SIG-M5 treated with dmso at 0.1 percent for 504 hours (cell line): ENCODE data around the gene CDK11B.
A peak's percentile ranks its signal among the peaks of the same experiment; 100 is the strongest.

Experiments used
- DNase-seq: peaks from one replicate; lab custom pipeline; 2025; ENCODE audit not compliant: unreplicated experiment; lab: John Stamatoyannopoulos, UW

CDK11B gene

DNA sequence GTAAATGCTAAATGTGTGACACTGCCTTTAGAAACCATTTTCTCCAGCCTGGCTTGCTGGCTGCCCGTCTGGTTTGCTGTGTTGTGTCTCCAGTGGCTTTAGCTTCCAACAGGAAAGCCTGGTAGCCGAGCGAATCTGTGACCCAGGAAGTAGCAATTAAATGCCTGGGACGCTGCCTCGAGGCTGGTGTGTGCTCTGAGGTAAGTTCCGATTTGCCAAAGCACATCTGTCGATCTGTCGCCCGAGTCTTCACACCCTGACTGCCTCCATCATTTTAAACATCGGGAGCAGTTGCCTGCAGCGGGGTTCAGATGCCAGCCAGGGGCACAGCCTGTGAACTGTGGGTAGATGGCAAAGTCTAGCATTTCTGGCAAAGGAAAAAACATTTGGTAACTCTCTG lies 41.3 kb downstream of the CDK11B start:
- no peak for DNase-seq

DNA sequence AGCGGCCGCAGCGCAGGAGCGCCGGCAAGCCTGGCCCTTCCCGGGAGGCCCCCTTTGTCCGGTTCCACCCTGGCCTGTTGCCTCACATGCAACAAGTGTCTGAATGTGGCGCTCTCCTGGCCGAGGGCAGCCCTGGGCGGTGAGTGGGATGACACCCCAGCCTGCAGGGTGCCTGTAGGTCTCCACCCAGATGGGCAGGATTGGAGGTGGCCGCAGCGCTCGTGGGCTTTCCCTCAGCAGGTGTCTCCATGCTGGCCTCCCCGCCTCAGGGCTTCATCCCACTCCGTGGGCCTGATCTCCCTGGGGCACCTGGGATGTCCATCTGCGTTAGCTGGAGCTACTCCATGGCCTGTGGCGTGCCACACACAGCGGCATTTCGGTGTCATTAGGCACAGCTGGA lies 42.0 kb downstream of the CDK11B start:
- no peak for DNase-seq

DNA sequence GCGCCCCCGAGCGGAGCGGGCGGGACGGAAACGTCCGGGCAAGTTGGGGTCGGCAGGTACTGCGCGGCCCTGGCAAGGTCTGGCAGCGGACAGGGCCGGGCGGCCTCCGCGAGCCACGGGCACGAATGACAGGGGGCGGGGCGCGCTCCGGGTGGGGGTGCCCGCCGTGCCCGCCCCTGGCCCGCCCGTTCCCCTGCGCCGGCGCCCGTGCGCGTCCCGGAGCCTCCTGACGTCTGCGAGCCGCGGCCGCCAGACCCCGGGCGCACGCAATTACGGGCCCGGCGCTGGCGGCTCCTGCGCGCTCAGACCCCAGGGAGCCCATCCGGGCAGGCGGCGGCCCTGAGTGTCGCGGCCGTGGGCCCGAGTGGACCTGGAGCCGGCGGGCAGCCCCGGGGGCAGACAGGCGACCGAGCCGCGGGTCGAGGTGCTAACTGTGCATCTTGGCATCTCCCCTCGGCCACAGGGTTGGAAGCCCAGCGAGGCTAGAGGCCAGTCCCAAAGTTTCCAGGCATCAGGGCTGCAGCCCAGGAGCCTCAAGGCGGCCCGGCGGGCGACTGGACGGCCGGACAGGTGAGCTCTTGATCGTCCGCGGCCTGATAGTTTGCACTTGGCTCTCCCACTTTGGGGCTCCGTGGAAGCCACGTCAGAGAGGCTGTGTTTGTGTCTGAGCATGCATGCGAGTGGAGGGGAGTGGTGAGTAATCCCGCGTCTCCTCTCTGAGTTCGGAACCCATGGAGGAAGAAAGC lies 42.6 kb downstream of the CDK11B start:
- no peak for DNase-seq

DNA sequence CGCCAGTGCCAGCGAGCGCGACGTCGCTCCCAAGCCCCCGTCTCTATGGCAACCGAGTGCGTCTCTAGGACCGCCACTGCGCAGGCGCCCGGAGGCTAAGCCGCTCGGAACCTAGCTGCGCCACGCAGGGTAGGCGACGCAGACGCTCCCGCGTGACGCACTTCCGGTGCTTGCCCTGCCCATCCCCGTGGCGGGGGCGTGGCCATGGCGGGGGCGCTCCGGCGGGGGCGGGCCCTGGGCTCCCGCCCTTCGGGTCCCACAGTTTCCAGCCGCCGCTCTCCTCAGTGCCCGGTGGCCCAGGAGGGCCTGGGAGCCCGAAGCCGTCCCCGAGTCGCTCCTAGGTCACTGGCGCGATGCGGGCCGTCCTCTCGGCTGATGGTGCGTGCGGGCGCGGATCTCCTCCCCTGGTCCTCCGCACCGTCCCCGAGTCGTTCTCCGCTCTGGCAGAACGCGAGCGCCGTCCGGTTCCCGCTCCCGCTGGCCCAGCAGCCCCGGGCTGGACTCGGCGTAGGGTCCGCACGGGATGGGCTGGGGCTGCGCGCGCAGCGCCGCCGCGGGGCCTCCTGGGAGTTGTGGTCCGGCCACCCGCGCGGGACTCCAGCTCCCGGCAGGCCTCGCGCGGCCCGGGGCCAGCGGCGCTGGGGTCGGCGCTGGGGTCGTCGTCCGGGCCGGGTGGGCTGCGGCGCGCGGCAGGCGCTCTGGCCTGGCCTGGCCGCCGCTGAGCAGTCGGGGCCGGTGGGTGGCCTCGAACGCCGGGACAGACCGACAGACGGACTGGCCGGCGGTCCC lies 43.4 kb downstream of the CDK11B start, which contains the start of gene MIB2:
TSS of gene MIB2 (plus strand) at position 245 of the 789 bp plus-strand sequence. CDS start 7,953 bp downstream, outside the sequence.
- DNase-seq: peak; percentile 93

DNA sequence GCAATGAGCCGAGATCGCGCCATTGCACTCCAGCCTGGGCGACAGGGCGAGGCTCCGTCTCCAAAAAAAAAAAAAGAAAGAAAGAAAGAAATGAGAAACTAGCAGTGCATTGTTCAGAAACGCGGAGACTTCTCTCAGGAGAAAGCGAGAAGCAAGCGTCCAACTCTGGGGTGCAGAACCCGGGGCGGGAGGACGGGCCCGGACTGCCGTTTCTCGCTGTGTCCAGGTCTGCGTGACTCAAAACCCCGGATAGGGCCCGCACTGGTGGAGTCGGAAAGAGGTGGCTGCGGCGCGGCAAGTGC lies 43.9 kb downstream of the CDK11B start:
- no peak for DNase-seq

DNA sequence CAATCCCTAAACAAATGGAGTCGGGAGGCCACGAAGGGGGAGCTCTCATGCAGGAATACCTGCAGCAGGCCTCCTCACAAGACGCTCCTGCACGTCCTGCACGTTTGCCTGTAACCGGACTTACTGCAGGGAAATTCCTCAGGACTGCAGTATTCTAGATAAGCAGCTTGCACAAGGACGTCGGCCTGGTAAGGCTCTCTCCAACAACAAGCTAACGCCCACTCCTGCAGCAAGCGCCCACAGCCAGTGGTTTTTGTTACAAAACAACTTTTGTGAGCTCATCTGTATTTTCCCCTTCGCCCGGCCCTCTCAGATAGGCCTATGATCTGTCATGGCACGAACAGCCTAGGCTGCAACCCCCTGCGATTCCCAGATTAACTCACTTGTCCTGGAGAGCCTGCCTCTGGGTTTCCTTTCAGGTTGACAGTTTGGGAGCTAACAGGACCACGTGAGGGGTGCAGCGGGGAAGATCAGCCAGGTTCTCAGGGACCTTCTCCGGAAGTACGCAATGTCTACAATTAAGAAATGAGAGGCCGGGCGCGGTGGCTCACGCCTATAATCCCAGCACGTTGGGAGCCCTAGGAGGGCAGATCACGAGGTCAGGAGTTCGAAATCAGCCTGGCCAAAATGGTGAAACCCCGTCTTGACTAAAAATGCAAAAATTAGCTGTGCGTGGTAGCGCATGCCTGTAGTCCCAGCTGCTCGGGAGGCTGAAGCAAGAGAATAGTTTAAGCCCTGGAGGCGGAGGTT lies 44.4 kb downstream of the CDK11B start:
- peak; percentile 91 for DNase-seq

DNA sequence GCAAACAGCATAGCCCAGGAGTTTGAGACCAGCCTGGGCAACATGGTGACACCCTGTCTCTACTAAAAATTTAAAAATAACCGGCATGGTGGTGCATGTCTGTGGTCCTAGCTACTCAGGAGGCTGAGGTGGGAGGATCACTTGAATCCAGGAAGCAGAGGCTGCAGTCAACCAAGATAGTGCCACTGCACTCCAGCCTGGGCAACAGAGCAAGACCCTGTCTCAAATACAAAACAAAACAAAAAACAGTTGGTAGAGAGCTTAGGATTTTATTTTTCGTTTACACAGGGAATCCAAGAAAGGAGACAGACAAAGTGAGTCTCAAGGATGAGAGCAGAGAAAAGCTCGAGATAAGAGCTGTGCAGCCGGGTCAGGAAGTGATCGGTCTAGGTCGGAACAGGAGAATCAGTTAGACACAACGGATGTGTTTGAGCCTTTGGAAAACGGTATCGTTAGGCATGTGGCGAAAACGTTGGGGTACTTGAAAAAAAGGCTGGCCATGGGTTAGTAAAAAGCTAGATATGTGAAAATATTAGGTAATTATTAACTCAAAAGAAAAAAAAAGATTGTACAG lies 45.2 kb downstream of the CDK11B start:
- DNase-seq: no peak

DNA sequence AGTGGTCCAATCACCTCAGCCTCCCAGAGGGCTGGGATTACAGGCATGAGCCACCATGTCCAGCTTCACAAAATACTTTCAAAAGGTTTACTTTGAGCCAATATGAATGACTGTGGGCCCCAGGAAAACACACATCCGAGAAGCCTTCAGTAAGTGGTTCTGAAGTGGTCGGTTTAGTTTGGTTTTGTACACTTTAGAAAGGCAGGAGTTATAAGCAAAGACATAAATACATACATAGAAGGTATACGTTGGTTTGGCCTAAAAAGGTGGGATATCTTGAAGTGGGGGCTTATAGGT lies 46.8 kb downstream of the CDK11B start:
- DNase-seq: no peak

DNA sequence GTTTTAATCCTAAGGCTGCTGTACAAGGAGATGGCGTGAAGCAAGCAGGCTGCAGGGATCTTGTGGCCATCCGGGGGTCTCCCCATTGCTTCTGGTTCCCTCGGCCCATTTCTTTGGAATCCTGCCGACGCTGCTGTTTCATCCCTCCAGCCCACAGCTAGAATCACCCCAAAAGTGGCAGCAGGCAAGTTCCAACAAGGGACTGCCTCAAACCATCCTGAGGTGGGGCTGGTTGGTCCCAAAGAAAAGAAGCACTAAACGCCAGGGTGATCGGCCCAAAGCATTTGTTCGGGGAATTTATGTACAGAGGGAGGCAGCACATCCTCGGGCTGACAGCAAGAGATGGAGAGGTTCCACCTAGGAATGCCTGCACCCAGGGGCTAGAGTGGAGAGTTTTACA lies 48.0 kb downstream of the CDK11B start:
- DNase-seq: no peak

DNA sequence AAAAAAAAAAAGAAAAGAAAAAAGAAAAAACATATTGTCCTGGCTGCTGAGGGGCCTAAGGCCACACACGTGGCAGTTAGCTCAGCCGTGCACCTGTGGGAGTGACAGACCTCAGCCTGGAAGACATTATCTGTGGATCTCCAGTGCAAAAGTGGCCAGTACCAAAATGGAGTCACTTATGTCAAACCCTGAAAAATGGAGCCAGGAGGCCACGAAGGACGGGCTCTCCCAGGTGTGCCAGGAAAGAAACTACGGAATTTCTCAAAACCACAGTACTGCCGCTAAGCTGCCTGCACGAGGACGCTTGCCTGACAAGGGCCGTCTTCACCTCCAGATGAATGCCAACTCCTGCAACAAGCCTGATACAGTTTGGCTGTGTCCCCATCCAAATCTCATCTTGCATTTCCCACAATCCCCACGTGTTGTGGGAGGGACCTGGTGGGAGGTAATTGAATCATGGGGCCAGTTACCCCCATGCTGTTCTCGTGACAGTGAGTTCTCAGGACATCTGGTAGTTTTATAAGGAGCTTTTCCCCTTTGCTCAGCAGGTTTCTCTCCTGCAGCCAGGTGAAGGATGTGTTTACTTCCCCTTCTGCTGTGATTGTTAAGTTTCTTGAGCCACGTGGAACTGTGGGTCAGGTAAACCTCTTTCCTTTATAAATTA lies 48.9 kb downstream of the CDK11B start:
- DNase-seq: no peak

DNA sequence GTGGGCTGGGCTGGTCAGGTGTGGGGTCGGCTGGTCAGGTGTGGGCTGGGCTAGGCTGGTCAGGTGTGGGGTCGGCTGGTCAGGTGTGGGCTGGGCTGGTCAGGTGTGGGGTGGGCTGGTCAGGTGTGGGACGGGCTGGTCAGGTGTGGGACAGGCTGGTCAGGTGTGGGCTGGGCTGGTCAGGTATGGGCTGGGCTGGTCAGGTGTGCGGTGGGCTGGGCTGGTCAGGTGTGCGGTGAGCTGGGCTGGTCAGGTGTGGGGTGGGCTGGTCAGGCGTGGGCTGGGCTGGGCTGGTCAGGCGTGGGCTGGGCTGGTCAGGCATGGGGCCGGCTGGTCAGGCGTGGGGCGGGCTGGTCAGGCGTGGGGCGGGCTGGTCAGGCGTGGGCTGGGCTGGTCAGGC lies 52.6 kb downstream of the CDK11B start:
- DNase-seq: no peak

DNA sequence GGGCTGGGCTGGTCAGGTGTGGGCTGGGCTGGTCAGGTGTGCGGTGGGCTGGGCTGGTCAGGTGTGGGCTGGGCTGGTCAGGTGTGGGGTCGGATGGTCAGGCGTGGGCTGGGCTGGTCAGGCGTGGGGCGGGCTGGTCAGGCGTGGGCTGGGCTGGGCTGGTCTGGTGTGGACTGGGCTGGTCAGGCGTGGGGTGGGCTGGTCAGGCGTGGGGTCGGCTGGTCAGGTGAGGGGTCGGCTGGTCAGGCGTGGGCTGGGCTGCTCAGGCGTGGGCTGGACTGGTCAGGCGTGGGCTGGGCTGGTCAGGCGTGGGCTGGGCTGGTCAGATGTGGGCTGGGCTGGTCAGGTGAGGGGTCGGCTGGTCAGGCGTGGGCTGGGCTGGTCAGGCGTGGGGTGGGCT lies 53.1 kb downstream of the CDK11B start:
- no peak for DNase-seq

DNA sequence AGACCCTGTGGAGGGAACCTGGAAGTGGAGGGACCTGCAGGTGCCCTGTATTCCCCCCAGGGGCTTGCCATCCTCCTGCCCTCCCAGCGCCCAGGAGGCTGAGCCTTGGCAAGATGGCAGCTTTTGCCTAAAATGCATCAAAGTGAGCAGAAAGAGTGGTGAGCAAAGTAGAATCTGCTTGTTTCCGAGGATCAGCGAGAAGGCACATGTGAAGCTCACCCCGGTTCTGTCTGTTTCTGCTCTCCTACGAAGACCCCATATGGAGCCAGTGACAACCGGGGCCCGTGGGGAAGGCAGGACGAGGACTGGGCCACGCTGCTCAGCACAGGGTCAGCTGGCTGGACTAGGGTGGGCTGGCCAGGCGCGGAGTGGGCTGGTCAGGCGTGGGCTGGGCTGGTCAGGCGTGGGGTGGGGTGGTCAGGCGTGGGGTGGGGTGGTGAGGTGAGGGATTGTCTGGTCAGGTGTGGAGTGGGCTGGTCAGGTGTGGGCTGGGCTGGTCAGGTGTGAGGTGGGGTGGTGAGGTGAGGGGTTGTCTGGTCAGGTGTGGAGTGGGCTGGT lies 53.7 kb downstream of the CDK11B start:
- no peak for DNase-seq

DNA sequence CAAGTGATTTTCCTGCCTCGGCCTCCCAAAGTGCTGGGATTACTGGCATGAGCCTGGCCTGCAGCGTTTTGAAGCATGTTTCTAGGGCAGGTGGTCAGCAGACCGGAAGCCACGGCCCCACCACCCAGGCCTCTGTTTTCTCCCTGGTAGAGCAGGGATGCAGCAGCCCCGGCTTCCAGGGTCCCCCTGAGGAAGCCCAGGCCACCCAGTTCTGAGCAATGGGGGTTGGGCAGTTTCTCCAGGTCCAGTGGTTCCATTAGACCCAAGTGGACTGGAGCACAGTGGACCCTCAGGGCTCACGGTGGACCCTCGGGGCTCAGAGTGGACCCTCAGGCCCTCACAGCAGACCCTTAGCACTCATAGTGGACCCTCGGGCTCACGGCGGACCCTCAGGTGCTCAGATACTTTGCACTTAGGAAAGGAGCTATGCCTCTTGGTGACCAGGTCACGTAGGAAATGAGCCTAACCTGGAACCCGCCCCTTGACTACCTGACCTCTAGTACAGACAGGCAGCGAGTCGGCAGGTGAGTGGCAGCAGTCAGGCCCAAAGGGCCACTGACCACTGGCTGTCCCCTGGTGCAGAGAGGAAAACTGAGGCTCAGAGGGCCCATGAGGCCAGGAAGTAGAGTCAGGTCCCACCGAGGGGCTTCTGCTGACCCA lies 54.3 kb downstream of the CDK11B start:
- DNase-seq: no peak

DNA sequence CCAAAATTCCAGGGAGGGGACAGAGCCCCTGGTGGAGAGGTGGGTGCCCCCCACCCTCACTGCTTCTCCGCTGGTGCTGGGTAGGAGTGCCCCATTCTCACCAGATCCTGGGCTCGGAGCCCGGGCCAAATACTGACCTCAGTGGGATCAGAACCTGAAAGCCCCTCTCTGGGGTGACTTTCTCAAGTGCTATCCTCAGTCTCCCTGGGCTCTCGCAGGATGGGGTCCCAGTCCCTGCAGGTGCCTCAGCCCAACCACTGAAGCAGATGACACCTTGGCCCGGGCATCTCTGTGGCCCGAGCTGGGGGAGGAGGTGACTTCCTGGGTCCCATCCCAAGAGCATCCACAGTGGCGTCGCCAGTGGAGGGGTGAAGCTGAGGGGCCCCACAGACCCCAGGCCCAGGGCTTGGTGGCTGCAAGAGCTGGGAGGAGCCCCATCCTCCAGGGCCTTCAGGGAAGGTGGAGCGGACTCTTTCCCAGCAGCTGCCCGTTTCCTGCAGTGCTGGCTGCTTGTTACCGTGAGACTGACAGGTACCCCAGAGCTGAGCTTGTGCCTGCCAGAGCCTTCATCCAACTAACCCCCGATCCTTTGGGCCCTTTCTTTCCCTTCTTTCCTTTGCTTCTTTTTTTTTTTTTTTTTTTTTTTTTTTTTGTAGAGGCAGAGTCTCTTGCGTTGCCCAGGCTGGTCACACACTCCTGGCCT lies 55.0 kb downstream of the CDK11B start:
- DNase-seq: no peak

DNA sequence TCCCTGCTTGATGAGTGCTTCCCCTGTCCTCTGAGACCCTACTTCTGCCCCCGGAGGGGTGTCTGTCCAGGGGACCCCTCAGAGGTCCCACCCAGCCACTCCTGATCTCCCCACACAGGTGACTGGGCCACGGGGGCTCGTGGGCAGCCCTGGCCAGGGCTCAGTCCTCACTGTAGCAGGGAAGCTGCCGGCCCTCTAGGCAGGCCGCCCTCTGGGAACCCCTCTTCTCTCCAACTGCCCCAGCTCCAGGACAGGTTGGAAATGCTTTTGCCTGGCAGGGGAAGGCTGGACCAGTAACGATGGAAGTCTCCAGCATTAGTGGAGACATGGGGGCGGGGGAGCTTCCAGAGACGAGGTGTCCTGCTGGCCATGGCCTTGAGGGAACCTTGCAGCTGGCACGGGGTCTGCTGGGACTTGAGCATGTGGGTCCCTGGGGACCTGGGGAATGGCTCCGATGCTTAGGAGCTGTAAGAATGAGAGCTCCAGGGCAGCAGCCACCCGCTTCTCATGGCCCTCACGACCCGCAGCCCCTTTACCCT lies 55.8 kb downstream of the CDK11B start:
- no peak for DNase-seq

DNA sequence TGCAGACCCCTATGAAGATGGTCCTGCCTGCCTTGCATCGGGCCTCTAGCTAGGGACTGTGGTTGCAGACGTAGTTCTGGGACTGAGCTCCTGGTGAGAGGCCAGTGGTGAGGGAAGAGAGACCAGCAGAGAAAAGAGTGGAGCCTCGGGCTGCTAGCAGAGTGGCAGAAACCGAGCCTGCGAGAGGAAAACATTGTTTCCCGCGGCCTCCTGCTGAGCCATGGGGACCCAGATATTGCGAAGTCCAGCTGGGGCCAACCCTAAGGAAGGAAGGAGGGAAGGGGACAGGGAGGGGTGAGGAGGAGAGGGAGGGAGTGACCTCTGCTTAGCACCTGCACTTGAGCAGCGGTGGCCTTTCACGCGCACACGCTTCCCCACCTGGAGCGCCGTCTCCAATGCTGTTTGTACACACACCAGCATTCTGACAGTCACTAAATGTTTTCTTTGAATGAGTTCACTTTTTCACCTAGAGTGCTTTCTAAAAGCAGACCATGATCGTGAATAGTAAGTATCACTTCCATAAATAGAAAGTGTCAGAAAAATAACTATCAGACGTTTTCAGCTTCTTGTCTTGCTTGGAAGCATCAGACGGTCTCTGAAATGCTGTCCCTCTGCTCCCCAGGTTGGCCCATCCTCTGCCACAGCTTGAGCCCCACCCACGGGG lies 56.4 kb downstream of the CDK11B start:
- no peak for DNase-seq

DNA sequence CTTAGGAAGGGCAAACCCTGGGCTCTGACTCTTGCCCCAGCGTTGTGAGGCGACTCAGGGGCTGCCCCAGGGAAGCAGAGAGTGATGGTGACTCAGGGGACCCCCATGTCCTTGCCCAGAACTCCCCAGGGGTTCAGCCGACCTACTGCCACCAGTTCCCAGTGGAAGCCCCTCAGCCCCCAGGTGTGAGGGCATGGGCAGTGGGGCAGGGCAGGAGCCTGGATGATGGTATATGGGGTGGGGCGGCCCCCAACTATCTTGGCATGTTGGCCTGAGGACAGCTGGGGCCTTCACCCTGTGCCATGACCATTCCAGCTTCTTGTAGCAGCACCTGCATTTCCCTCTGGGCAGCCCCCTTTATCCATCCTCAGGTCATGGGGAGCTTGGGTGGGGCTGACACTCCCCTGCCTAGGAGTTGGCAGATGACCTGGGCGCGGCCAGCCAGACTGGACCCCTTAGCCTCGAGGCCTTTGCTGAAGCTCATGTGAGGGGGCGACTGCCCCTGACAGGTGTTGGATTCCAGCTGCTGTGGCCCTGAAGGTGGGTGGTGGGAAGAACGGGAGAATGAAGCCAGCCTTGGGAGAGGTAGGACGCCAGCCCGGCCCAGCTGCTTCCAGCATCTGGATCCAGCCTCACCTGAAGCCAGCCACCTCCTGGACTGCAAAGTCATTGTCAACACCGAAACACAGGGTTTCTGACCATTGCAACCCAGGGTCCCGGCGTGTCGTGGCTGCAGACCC lies 57.1 kb downstream of the CDK11B start:
- DNase-seq: no peak
